Measurements from ENCODE around the gene RUNDC3A. TPM values are rescaled to one million over a fixed set of nuclear protein-coding genes. Genes with fewer than 3 reads are reported as not detected.

RUNDC3A gene
- total and polyA plus RNA-seq, 2 of the 8 experiments (the other 6 are each of a cell fraction or from before 2014, with no cell fraction given) = 6.4 to 13.8 TPM

DNA sequence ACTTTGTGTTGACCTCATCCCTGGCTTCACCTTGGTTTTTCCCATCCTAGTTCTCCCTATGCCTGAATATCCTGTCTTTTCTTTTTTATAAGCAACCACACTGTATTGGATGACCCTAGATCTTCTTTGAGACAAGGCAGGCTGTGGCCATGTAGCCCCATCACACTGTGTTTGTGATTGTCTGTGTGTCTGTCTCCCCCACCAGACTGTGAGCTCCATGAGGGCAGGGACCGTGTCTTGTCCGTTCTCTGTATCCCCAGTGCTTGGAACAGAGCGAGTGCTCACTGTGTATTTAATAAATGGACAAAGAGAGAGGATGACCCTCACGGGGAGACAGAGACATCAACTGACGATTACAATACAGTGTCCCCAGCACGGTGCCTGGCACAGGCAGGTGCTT is 9.1 kb downstream of the RUNDC3A start:
- POLR2A ChIA-PET (ENCODE audit: partially characterized antibody) = interaction anchor here (0.8 to 14.6 kb wide), 26 partner anchors 8 to 150 kb away, joined by 3 to 135 read pairs (median 5); partner anchors contain the start of genes GRN, RUNDC3A, SLC25A39 and SLC4A1
- 86% methylated on average over 6 of the region's 6 CpGs; no CpG with 5 or more reads in 1 of the 2 experiments for WGBS, 2 experiments (ENCODE audit: extremely low coverage in 1 of 2, insufficient coverage in 1 of 2, insufficient read length in 1 of 2, insufficient replicate concordance in 2 of 2, low coverage in 1 of 2, low lambda C conversion rate in 2 of 2, missing lambda C conversion rate in 1 of 2)
- H3K14ac ChIP-seq (ENCODE audit: insufficient read length) = no peak overlapping the region

More for the DNA sequence above, 9.1 kb downstream of the RUNDC3A start:
- CTCF ChIA-PET (ENCODE audit: partially characterized antibody) = interaction anchor here (1.0 to 5.9 kb wide), 8 partner anchors 8 to 114 kb away, joined by 3 to 42 read pairs (median 20); partner anchors contain the start of gene RUNDC3A
- Histone ChIP-seq H4K91ac (replicated peaks; ENCODE audit: insufficient read length, low read length) (no peak overlapping the region), H3K23me2 (ENCODE audit: low read depth, low read length) (peaks cover 14% of the 10 kb centered on the region), H2BK20ac (ENCODE audit: low read length) (no peak overlapping the region), H3K36me3 (ENCODE audit: control insufficient read depth in 2 of 4, insufficient read depth in 4 of 4, low read length in 3 of 4) (peaks cover 7 to 29% (median 21%) of the 10 kb centered on the region in 4 experiments; a peak in 7 of 8 replicates), H3K27me3 (replicated peaks in 1 of 4; ENCODE audit: control insufficient read depth in 3 of 4, extremely low read depth in 1 of 4, insufficient read depth in 3 of 4, low read length in 3 of 4) (peaks cover 0 to 19% (median 17%) of the 10 kb centered on the region in 4 experiments; a peak in 6 of 7 replicates), H2AFZ (ENCODE audit: low read length) (no peak overlapping the region), H2BK5ac (ENCODE audit: low read depth, low read length) (no peak overlapping the region), H2BK120ac (replicated peaks; ENCODE audit: low read depth, low read length) (no peak overlapping the region), H2AK5ac (ENCODE audit: low read depth, low read length) (no peak overlapping the region), H4K20me1 (replicated peaks in 1 of 2; ENCODE audit: control insufficient read depth in 1 of 2, insufficient read depth in 2 of 2, low read length in 2 of 2) (peaks cover 2 to 18% of the 10 kb centered on the region in 2 experiments), H3K56ac (replicated peaks; ENCODE audit: insufficient read length, low read depth, low read length) (no peak overlapping the region), H3K23ac (ENCODE audit: insufficient read length) (no peak overlapping the region), H3K79me1 (ENCODE audit: low read depth, low read length) (no peaks in the 10 kb centered on the region; the same call in 1 of the 2 replicates), H3K4me2 (ENCODE audit: insufficient read depth in 1 of 2, low read depth in 2 of 2, low read length in 2 of 2) (no peak overlapping the region), H2BK15ac (ENCODE audit: low read length) (no peak overlapping the region), H4K5ac (ENCODE audit: insufficient read length, low read depth, low read length) (no peak overlapping the region), H4K8ac (ENCODE audit: extremely low read depth, insufficient read depth, low read length) (no peak overlapping the region), H3K4me1 (replicated peaks in 1 of 4; ENCODE audit: control insufficient read depth in 3 of 4, insufficient read depth in 4 of 4, low read length in 3 of 4) (peaks cover 0 to 20% (median 15%) of the 10 kb centered on the region in 4 experiments; a peak in 6 of 7 replicates), H3K4me3 (ENCODE audit: extremely low read depth in 1 of 4, insufficient read depth in 2 of 4, low read depth in 3 of 4, low read length in 4 of 4) (no peak overlapping the region), H3K9me3 (ENCODE audit: insufficient read depth in 2 of 2, low read depth in 1 of 2, low read length in 1 of 2) (no peaks in the 10 kb centered on the region), H3K4ac (replicated peaks; ENCODE audit: insufficient read length, low read depth, low read length) (no peak overlapping the region), H2BK12ac (ENCODE audit: low read depth, low read length) (no peak overlapping the region), H3K9ac (replicated peaks in 1 of 4; ENCODE audit: extremely low read depth in 1 of 4, low read depth in 3 of 4, low read length in 3 of 4) (no peak overlapping the region), H3K79me2 (ENCODE audit: control insufficient read depth in 1 of 2, insufficient read depth in 2 of 2, low read length in 2 of 2) (no peaks in the 10 kb centered on the region; a peak in 1 of 4 replicates), H3K27ac (ENCODE audit: low read depth, low read length) (no peak overlapping the region), H3K18ac (ENCODE audit: extremely low read depth, low read length) (no peak overlapping the region)
- no peak for TF ChIP-seq ZNF274 (IDR thresholded peaks at IDR 0.05; ENCODE audit: borderline replicate concordance, extremely low read depth, low read length)
- TF ChIP-seq TCF12 (IDR thresholded peaks at IDR 0.05; ENCODE audit: low read depth, low read length) = no peak
- no peak for TF ChIP-seq NANOG (IDR thresholded peaks at IDR 0.05; ENCODE audit: insufficient read depth, low read depth, low read length, poor library complexity, severe bottlenecking)
- no peak for TF ChIP-seq EGR1 (IDR thresholded peaks at IDR 0.05; ENCODE audit: borderline replicate concordance, low read depth, low read length)
- no peak for TF ChIP-seq KDM1A (IDR thresholded peaks at IDR 0.05; ENCODE audit: borderline replicate concordance, low read length)
- TF ChIP-seq BCL11A (IDR thresholded peaks at IDR 0.05; ENCODE audit: low read depth in 2 of 2, low read length in 2 of 2) = no peak
- no peak for TF ChIP-seq BRCA1 (IDR thresholded peaks at IDR 0.05; ENCODE audit: low read depth, low read length)
- TF ChIP-seq CBX8 (IDR thresholded peaks at IDR 0.05; ENCODE audit: borderline replicate concordance, low read depth, low read length) = no peak
- TF ChIP-seq KDM5A (IDR thresholded peaks at IDR 0.05; ENCODE audit: low read length) = no peak
- no peak for FAIRE-seq
- no peak for DNase-seq (ENCODE audit: low read depth in 1 of 2, low spot score in 2 of 2)
